Measurements from ENCODE around the gene TMEM80. TPM values are rescaled to one million over a fixed set of nuclear protein-coding genes. Genes with fewer than 3 reads are reported as not detected.

Gene TMEM80
- polyA plus RNA-seq, 1 experiment = 19.5 TPM

DNA sequence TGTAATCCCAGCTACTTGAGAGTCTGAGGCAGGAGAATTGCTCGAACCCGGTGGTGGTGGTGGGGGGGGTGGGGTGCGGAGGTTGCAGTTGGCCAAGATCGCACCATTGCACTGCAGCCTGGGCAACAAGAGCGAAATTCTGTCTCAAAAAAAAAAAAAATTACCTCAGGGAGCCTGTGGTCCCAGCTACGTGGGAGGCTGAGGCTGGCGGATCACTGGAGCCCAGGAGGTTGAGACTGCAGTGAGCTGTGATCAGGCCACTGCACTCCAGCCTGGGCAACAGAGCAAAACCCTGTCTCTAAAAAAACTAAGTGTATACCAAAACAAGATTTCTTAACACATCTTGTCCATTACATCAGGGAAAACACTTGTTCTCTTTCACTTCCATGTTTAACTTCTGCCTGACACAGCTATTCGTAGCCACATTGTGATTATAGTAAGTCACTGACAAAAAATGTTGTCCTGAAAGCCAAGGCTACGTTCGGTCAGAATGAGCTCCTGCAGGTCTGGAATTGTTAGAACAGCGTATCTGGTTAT, 1.4 kb downstream of the TMEM80 start:
- DNase-seq (ENCODE audit: low read depth) = peak; percentile 38
- ChIA-PET CTCF (interaction anchor here (0.7 to 5.1 kb wide), 6 partner anchors 10 to 248 kb away, joined by 3 to 40 read pairs (median 5); partner anchors contain the start of gene EPS8L2), POLR2A (interaction anchor here (0.6 kb wide), 1 partner anchor 81 kb away, joined by 5 read pairs; no protein-coding TSS in a partner anchor)
- Histone ChIP-seq H3K36me3 (ENCODE audit: control insufficient read depth, insufficient read depth, low read length) (peaks cover 9% of the 10 kb centered on the region), H3K27me3 (ENCODE audit: control insufficient read depth, insufficient read depth, low read length) (no peaks in the 10 kb centered on the region), H3K4me3 (ENCODE audit: low read depth, low read length) (peak overlapping the region; percentile 81; the same call in 1 of the 2 replicates)
- no peak for TF ChIP-seq CTCF (IDR thresholded peaks at IDR 0.05; ENCODE audit: insufficient read depth, low read depth, low read length)

GRCh38 chr11:697811-698311, 2.2 kb downstream of the TMEM80 start:
- no peak for TF ChIP-seq CTCF (IDR thresholded peaks at IDR 0.05; ENCODE audit: insufficient read depth, low read depth, low read length)
- no peak overlapping the region for H3K4me3 ChIP-seq (ENCODE audit: low read depth, low read length)
- DNase-seq (ENCODE audit: low read depth) = no peak
- CTCF ChIA-PET = interaction anchor here (1.0 to 5.1 kb wide), 5 partner anchors 9 to 249 kb away, joined by 3 to 40 read pairs (median 5); no protein-coding TSS in a partner anchor
- no peaks in the 10 kb centered on the region for H3K27me3 ChIP-seq (ENCODE audit: control insufficient read depth, insufficient read depth, low read length)
- peaks cover 13% of the 10 kb centered on the region for H3K36me3 ChIP-seq (ENCODE audit: control insufficient read depth, insufficient read depth, low read length)
- POLR2A ChIA-PET = no interaction called here

- Histone ChIP-seq H3K36me3 (ENCODE audit: control insufficient read depth, insufficient read depth, low read length) (peaks cover 14% of the 10 kb centered on the region), H3K4me3 (ENCODE audit: low read depth, low read length) (no peak overlapping the region), H3K27me3 (ENCODE audit: control insufficient read depth, insufficient read depth, low read length) (no peaks in the 10 kb centered on the region)
- no peak for DNase-seq (ENCODE audit: low read depth)
- POLR2A ChIA-PET = no interaction called here
- CTCF ChIA-PET = interaction anchor here (1.1 to 5.1 kb wide), 2 partner anchors 8 to 30 kb away, joined by 3 to 40 read pairs; no protein-coding TSS in a partner anchor
- no peak for TF ChIP-seq CTCF (IDR thresholded peaks at IDR 0.05; ENCODE audit: insufficient read depth, low read depth, low read length)
Observed at GRCh38 chr11:698493-699115, 3.0 kb downstream of the TMEM80 start.

- Histone ChIP-seq H3K4me3 (ENCODE audit: low read depth, low read length) (no peak overlapping the region), H3K36me3 (ENCODE audit: control insufficient read depth, insufficient read depth, low read length) (peaks cover 14% of the 10 kb centered on the region), H3K27me3 (ENCODE audit: control insufficient read depth, insufficient read depth, low read length) (no peaks in the 10 kb centered on the region)
- POLR2A ChIA-PET = no interaction called here
- CTCF ChIA-PET = interaction anchor here (5.1 kb wide), 1 partner anchor 29 kb away, joined by 40 read pairs; no protein-coding TSS in a partner anchor
- DNase-seq (ENCODE audit: low read depth) = no peak
- no peak for TF ChIP-seq CTCF (IDR thresholded peaks at IDR 0.05; ENCODE audit: insufficient read depth, low read depth, low read length)
Observed at GRCh38 chr11:699116-699508, 3.5 kb downstream of the TMEM80 start.

- no peak for TF ChIP-seq CTCF (IDR thresholded peaks at IDR 0.05; ENCODE audit: insufficient read depth, low read depth, low read length)
Observed at GRCh38 chr11:699753-700152, 4.1 kb downstream of the TMEM80 start.

More at GRCh38 chr11:699753-700152, 4.1 kb downstream of the TMEM80 start:
- DNase-seq (ENCODE audit: low read depth) = no peak
- CTCF ChIA-PET = interaction anchor here (5.1 kb wide), 1 partner anchor 28 kb away, joined by 40 read pairs; no protein-coding TSS in a partner anchor
- H3K4me3 ChIP-seq (ENCODE audit: low read depth, low read length) = no peak overlapping the region
- peaks cover 14% of the 10 kb centered on the region for H3K36me3 ChIP-seq (ENCODE audit: control insufficient read depth, insufficient read depth, low read length)
- POLR2A ChIA-PET = no interaction called here
- H3K27me3 ChIP-seq (ENCODE audit: control insufficient read depth, insufficient read depth, low read length) = no peaks in the 10 kb centered on the region

All from BJ (cell line).